Parathyroid adenoma (tissue), 2 donors: ENCODE results near the gene RNF141.

Experiments used
- H2AFZ ChIP-seq: fragments of 300-600 bp; sonication (generic); one replicate; pipeline ENCODE4 v1.7.0; 2017; ENCODE audit warnings: antibody characterized with exemption, mild to moderate bottlenecking
- H3K27ac ChIP-seq: fragments of 300-600 bp; sonication (generic); one replicate; pipeline ENCODE4 v1.7.0; 2017
- H3K27me3 ChIP-seq: fragments of 300-600 bp; sonication (generic); one replicate; pipeline ENCODE4 v1.7.0; 2017; ENCODE audit warnings: low read length; ENCODE audit not compliant: control insufficient read depth, insufficient read depth
- H3K36me3 ChIP-seq: fragments of 300-600 bp; sonication (generic); one replicate; pipeline ENCODE4 v1.7.0; 2017; ENCODE audit warnings: low read length; ENCODE audit not compliant: control insufficient read depth, insufficient read depth
- H3K4me1 ChIP-seq: fragments of 300-600 bp; sonication (generic); one replicate; pipeline ENCODE4 v1.7.0; 2017; ENCODE audit warnings: control low read depth
- H3K4me2 ChIP-seq: fragments of 300-600 bp; sonication (generic); one replicate; pipeline ENCODE4 v1.7.0; 2017; ENCODE audit warnings: low read length
- H3K4me3 ChIP-seq: fragments of 300-600 bp; sonication (generic); one replicate; pipeline ENCODE4 v1.7.0; 2017; ENCODE audit warnings: low read depth, low read length
- H3K79me2 ChIP-seq: fragments of 300-600 bp; sonication (generic); one replicate; pipeline ENCODE4 v1.7.0; 2017; ENCODE audit warnings: control low read depth
- H3K9ac ChIP-seq: fragments of 300-600 bp; sonication (generic); one replicate; pipeline ENCODE4 v1.7.0; 2017; ENCODE audit warnings: mild to moderate bottlenecking
- H3K9me3 ChIP-seq: fragments of 300-600 bp; sonication (generic); one replicate; pipeline ENCODE4 v1.7.0; 2017; ENCODE audit warnings: low read length; ENCODE audit not compliant: control insufficient read depth
- TF ChIP-seq, protein P1 (sequence below): fragments of 300-600 bp; sonication (generic); IDR thresholded peaks from one replicate; pipeline ENCODE4 v1.7.0; 2017; ENCODE audit warnings: antibody characterized with exemption, mild to moderate bottlenecking
- donor health status: primary hyperparathyroidism.

RNF141 gene

DNA sequence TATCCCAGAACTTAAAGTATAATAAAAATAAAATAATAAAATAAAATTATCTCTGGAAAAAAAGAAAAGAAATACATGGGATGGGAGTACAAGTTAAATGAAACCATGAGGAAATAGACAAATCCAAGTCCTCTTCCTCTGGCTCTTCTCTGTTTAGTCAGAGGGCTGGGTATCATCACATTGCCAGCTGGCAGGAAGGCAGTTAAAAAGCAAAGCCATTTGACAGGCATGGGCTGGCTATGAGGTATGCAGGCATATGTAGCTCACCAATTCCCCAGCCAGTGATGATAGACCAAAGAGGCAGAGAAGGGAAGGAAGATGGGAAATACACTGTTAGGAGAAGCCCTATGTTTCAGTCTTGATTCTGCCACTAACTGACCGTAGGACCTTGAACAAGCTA is 21.0 kb upstream of the RNF141 start:
- Histone ChIP-seq H3K4me3 (no peak overlapping the region), H3K4me2 (no peak overlapping the region), H3K27me3 (no peaks in the 10 kb centered on the region), H2AFZ (no peak overlapping the region), H3K9me3 (no peaks in the 10 kb centered on the region), H3K4me1 (no peaks in the 10 kb centered on the region), H3K36me3 (no peaks in the 10 kb centered on the region), H3K79me2 (no peaks in the 10 kb centered on the region), H3K9ac (no peak overlapping the region), H3K27ac (no peak overlapping the region)
- TF ChIP-seq, protein P1, sequence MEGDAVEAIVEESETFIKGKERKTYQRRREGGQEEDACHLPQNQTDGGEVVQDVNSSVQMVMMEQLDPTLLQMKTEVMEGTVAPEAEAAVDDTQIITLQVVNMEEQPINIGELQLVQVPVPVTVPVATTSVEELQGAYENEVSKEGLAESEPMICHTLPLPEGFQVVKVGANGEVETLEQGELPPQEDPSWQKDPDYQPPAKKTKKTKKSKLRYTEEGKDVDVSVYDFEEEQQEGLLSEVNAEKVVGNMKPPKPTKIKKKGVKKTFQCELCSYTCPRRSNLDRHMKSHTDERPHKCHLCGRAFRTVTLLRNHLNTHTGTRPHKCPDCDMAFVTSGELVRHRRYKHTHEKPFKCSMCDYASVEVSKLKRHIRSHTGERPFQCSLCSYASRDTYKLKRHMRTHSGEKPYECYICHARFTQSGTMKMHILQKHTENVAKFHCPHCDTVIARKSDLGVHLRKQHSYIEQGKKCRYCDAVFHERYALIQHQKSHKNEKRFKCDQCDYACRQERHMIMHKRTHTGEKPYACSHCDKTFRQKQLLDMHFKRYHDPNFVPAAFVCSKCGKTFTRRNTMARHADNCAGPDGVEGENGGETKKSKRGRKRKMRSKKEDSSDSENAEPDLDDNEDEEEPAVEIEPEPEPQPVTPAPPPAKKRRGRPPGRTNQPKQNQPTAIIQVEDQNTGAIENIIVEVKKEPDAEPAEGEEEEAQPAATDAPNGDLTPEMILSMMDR = no peak

- Histone ChIP-seq H3K27ac (no peak overlapping the region), H3K36me3 (no peaks in the 10 kb centered on the region), H3K27me3 (no peaks in the 10 kb centered on the region), H3K79me2 (no peaks in the 10 kb centered on the region), H3K9ac (no peak overlapping the region), H3K4me3 (no peak overlapping the region), H3K9me3 (no peaks in the 10 kb centered on the region), H3K4me2 (no peak overlapping the region), H2AFZ (no peak overlapping the region), H3K4me1 (no peaks in the 10 kb centered on the region)
- TF ChIP-seq, protein P1 = no peak
Observed at GRCh38 chr11:10561043-10561818, 20.2 kb upstream of the RNF141 start.

DNA sequence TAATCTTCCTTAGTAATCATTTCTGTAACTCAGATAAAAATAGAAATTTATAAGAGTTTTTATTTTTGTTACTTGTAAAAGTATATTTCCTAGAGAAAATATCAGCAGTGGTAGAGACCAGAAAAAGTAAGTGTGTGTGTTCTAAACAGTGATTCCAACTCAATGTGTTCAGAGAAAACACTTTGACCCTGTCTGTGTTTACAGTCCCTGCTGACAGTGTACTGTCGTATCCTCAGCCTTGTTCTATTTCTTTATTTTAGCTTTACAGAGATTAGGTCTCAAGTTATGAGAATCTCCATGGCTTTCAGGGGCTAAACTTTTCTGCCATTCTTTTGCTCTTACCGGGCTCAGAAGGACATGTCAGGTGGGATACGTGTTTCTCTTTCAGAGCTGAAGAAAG is 17.3 kb upstream of the RNF141 start:
- no peak overlapping the region for H3K27ac ChIP-seq

GRCh38 chr11:10556590-10556989 is 15.6 kb upstream of the RNF141 start:
- TF ChIP-seq, protein P1 = no peak
- Histone ChIP-seq H3K27ac (no peak overlapping the region), H3K4me1 (no peaks in the 10 kb centered on the region)

More for the DNA sequence above, 17.3 kb upstream of the RNF141 start:
- Histone ChIP-seq H3K79me2 (no peaks in the 10 kb centered on the region), H3K4me3 (no peak overlapping the region), H3K9ac (no peak overlapping the region), H2AFZ (no peak overlapping the region), H3K9me3 (no peaks in the 10 kb centered on the region), H3K27me3 (no peaks in the 10 kb centered on the region), H3K4me1 (no peaks in the 10 kb centered on the region), H3K36me3 (no peaks in the 10 kb centered on the region), H3K4me2 (no peak overlapping the region)
- TF ChIP-seq, protein P1 = no peak

DNA sequence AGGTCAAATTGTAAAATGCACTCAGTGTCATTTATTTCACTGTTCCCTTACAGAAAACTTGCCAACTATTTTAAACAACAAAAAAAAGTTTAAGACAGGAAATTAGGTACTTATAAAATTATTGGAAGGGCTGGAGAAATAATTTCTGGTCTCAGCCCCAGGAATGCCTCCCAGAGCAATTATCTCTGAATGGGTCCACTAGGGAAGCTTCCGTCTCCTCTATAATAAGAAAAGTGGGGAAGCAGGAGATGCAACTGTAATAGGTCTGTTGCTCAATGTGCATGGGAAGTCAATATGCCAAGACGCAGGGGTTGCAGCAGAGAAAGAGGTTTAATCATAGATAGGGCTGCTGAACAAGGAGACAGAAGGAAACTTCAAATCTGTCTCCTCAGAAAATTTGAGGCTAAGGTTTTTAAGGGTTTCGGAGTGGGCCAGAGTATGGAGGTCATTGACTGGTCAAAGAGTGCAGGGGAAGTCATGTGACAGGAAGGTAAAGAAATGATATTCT is 10.9 kb upstream of the RNF141 start:
- H3K9me3 ChIP-seq = no peaks in the 10 kb centered on the region
- H3K4me3 ChIP-seq = no peak overlapping the region
- H3K27ac ChIP-seq = no peak overlapping the region
- no peak overlapping the region for H3K9ac ChIP-seq
- H3K27me3 ChIP-seq = no peaks in the 10 kb centered on the region
- H3K4me1 ChIP-seq = no peaks in the 10 kb centered on the region
- no peaks in the 10 kb centered on the region for H3K79me2 ChIP-seq
- no peak overlapping the region for H2AFZ ChIP-seq
- TF ChIP-seq, protein P1 = no peak
- H3K36me3 ChIP-seq = no peaks in the 10 kb centered on the region
- H3K4me2 ChIP-seq = no peak overlapping the region

More at GRCh38 chr11:10556590-10556989, 15.6 kb upstream of the RNF141 start:
- no peaks in the 10 kb centered on the region for H3K27me3 ChIP-seq
- H3K9ac ChIP-seq = no peak overlapping the region
- no peak overlapping the region for H2AFZ ChIP-seq
- H3K4me3 ChIP-seq = no peak overlapping the region
- H3K36me3 ChIP-seq = no peaks in the 10 kb centered on the region
- H3K4me2 ChIP-seq = no peak overlapping the region
- no peaks in the 10 kb centered on the region for H3K9me3 ChIP-seq
- no peaks in the 10 kb centered on the region for H3K79me2 ChIP-seq
